WERI-Rb-1 (cell line): ENCODE data around the gene LCT.
"Not testable (repeated sequence)": the region's sequence is repeated elsewhere in the genome, so short reads cannot be mapped to it uniquely, and the experiment has no call there.

Experiments used
- DNase-seq: peaks from one replicate; pipeline ENCODE4 v3.0.0-alpha.2; 2020
- H3K27ac ChIP-seq: fragments of 250-450 bp; sonication (Bioruptor Pico); 2 replicates; pipeline ENCODE4 v1.5.1; 2020; ENCODE audit warnings: mild to moderate bottlenecking, moderate library complexity
- H3K27me3 ChIP-seq: fragments of 250-450 bp; sonication (Bioruptor Pico); 2 replicates; pipeline ENCODE4 v1.5.1; 2021; ENCODE audit warnings: mild to moderate bottlenecking, low read depth, moderate library complexity; ENCODE audit not compliant: insufficient read depth, severe bottlenecking
- H3K36me3 ChIP-seq: fragments of 250-450 bp; sonication (Bioruptor Pico); 2 replicates; pipeline ENCODE4 v1.5.1; 2020; ENCODE audit warnings: mild to moderate bottlenecking, moderate library complexity
- H3K4me3 ChIP-seq: 2 replicates; pipeline ENCODE4 v1.5.1; 2011; ENCODE audit warnings: low read depth, mild to moderate bottlenecking, control low read depth, low read length
- H3K9me3 ChIP-seq: fragments of 250-450 bp; sonication (Bioruptor Pico); 2 replicates; pipeline ENCODE4 v1.5.1; 2021; ENCODE audit warnings: mild to moderate bottlenecking, moderate library complexity; ENCODE audit not compliant: severe bottlenecking
- CTCF ChIP-seq: IDR thresholded peaks from 2 replicates; pipeline ENCODE4 v1.5.1; 2011; ENCODE audit warnings: low read depth, mild to moderate bottlenecking, control low read depth, inconsistent platforms, low read length

LCT gene

DNA sequence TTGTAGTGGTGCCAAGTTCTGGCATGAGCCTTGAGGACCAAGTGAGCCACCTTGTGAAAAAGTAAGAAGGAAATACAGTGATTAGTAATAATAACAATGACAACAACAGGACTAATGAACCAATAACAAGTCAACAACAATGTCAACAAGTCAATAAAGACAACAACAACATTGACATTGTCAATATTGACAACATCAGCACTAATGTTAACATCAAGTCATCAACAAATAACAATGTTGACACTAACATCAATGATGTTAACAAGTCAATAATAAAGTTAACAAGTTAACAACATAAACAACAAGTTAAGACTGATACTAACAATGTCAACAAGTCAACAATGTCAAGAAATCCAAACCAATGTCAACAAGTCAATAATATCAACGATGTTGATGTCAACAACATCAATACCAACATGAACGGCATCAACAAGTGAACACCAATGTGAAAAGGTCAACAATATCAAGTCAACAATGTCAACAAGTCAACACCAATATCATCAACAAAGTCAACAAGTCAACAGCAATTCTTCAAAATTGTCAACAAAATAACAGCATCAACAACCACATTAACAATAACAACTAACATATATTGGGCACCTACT, 24.0 kb downstream of the LCT start:
- DNase-seq = no peak
- H3K36me3 ChIP-seq = no peaks in the 10 kb centered on the region

DNA sequence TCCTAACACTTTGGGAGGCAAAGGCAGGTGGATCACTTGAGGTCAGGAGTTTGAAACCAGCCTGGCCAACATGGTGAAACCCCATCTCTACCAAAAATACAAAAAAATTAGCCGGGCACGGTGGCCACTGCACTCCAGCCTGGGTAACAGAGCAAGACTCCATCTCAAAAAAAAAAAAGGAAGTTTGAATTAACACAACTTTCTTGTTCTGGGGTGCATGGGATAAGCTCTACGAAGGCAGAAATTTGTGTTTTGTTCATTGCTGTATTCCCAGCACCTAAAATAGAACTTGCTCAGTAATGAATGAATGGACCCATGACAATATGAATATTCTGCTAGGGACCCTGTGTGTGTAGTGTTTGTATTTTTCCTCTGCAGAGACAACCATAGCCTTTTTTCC, 29.1 kb downstream of the LCT start:
- not testable (repeated sequence) for H3K27me3 ChIP-seq, DNase-seq, H3K27ac ChIP-seq, H3K4me3 ChIP-seq, H3K9me3 ChIP-seq, H3K36me3 ChIP-seq

More for the DNA sequence above, 24.0 kb downstream of the LCT start:
- Histone ChIP-seq H3K4me3 (no peak overlapping the region), H3K27ac (no peak overlapping the region), H3K27me3 (no peaks in the 10 kb centered on the region), H3K9me3 (no peaks in the 10 kb centered on the region)
- TF ChIP-seq CTCF = no peak

GRCh38 chr2:135803278-135803677, 33.7 kb downstream of the LCT start:
- H3K36me3 ChIP-seq = no peaks in the 10 kb centered on the region
- no peak for TF ChIP-seq CTCF
- no peak overlapping the region for H3K27ac ChIP-seq
- H3K4me3 ChIP-seq = no peak overlapping the region
- H3K9me3 ChIP-seq = peaks cover 16% of the 10 kb centered on the region
- no peak for DNase-seq
- H3K27me3 ChIP-seq = no peaks in the 10 kb centered on the region

- no peaks in the 10 kb centered on the region for H3K36me3 ChIP-seq
- no peak overlapping the region for H3K4me3 ChIP-seq
- no peak for TF ChIP-seq CTCF
- H3K9me3 ChIP-seq = peaks cover 16% of the 10 kb centered on the region
- H3K27me3 ChIP-seq = no peaks in the 10 kb centered on the region
- no peak for DNase-seq
- H3K27ac ChIP-seq = no peak overlapping the region
Observed at GRCh38 chr2:135802350-135802749, 34.6 kb downstream of the LCT start.

GRCh38 chr2:135800513-135801460, 36.2 kb downstream of the LCT start:
- no peak overlapping the region for H3K27ac ChIP-seq
- DNase-seq = no peak
- peak; percentile 17; the same call in 1 of the 2 replicates for TF ChIP-seq CTCF
- no peak overlapping the region for H3K4me3 ChIP-seq
- H3K36me3 ChIP-seq = no peaks in the 10 kb centered on the region
- no peaks in the 10 kb centered on the region for H3K27me3 ChIP-seq
- H3K9me3 ChIP-seq = peaks cover 16% of the 10 kb centered on the region

DNA sequence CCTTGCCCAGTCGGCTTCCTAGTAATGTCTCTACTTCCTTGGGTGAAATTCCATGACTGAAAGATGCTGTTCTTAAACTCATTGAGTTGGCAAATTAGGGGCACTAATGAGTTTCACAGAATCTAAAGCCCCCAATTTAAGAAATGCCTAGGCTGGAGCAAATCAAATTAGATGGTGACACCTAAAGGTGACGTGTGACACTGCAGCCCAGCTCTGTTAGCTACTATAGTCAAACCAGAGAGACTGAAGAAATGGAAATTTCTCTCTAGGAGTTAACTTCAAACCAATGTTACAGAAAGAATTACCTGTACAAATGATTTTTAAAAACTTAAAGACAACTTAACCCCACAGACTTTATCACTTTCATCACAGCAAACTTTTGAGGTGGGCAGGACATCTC, 37.2 kb downstream of the LCT start:
- DNase-seq = no peak
- Histone ChIP-seq H3K27ac (no peak overlapping the region), H3K36me3 (no peaks in the 10 kb centered on the region), H3K27me3 (no peaks in the 10 kb centered on the region), H3K4me3 (no peak overlapping the region), H3K9me3 (peaks cover 16% of the 10 kb centered on the region)
- peak; percentile 54 for TF ChIP-seq CTCF
